Measurements from ENCODE around the gene SMYD5.

GRCh38 chr2:73264332-73264606, 50.2 kb downstream of the SMYD5 start:
- no peak for TF ChIP-seq CTCF (IDR thresholded peaks at IDR 0.05)
- TF ChIP-seq ZFX (IDR thresholded peaks at IDR 0.05; ENCODE audit: borderline replicate concordance): no peak
